A673 (cell line): Measurements from ENCODE around the gene USPL1. TPM values are rescaled to one million over a fixed set of nuclear protein-coding genes. Genes with fewer than 3 reads are reported as not detected.

Experiments
- BruUV-seq: library from RNA; stranded (reverse); fragments of 400-500 nt; replicated peaks from 2 replicates; lab custom pipeline; 2021; lab: Mats Ljungman, UMichigan
- CTCF ChIA-PET: fragments of 300-600 bp; sonication (Branson Sonifier 250); formaldehyde crosslinking; loops from one replicate; lab custom pipeline; 2022; ENCODE audit warnings: antibody characterized with exemption; lab: Charles Lee
- POLR2A ChIA-PET: fragments of 300-600 bp; sonication (Branson Sonifier 250); formaldehyde crosslinking; loops from one replicate; lab custom pipeline; 2022; ENCODE audit warnings: antibody characterized with exemption; ENCODE audit not compliant: low non-redundant PET; lab: Charles Lee
- DNase-seq: peaks from one replicate; pipeline ENCODE4 v3.0.0-alpha.2; 2015; ENCODE audit warnings: low spot score
- H3K27ac ChIP-seq: fragments of 200-600 bp; sonication (generic); 2 replicates; pipeline ENCODE4 v1.5.1; 2016; ENCODE audit warnings: mixed run types, low read depth, mild to moderate bottlenecking, mixed read lengths, antibody characterized with exemption, low read length; ENCODE audit not compliant: poor library complexity, severe bottlenecking
- H3K27me3 ChIP-seq: fragments of 200-600 bp; sonication (generic); replicated peaks from 2 replicates; pipeline ENCODE4 v1.6.1; 2017; ENCODE audit warnings: mixed run types, low read depth, mild to moderate bottlenecking, mixed read lengths, antibody characterized with exemption, low read length; ENCODE audit not compliant: insufficient read depth, poor library complexity
- H3K36me3 ChIP-seq: fragments of 200-600 bp; sonication (generic); 2 replicates; pipeline ENCODE4 v1.6.1; 2016; ENCODE audit warnings: mixed run types, mild to moderate bottlenecking, mixed read lengths, antibody characterized with exemption, low read length; ENCODE audit not compliant: insufficient read depth, poor library complexity, severe bottlenecking
- H3K4me1 ChIP-seq: fragments of 200-600 bp; sonication (generic); 2 replicates; pipeline ENCODE4 v1.6.1; 2017; ENCODE audit warnings: mixed run types, mild to moderate bottlenecking, mixed read lengths, antibody characterized with exemption, low read length; ENCODE audit not compliant: insufficient read depth, poor library complexity, severe bottlenecking
- H3K4me3 ChIP-seq: fragments of 200-600 bp; sonication (generic); 2 replicates; pipeline ENCODE4 v1.5.1; 2016; ENCODE audit warnings: low read depth, mixed run types, mild to moderate bottlenecking, mixed read lengths, low read length; ENCODE audit not compliant: poor library complexity, severe bottlenecking
- H3K9me3 ChIP-seq: fragments of 200-600 bp; sonication (generic); 2 replicates; pipeline ENCODE4 v1.6.1; 2016; ENCODE audit warnings: mixed run types, low read depth, mild to moderate bottlenecking, mixed read lengths, antibody characterized with exemption, low read length; ENCODE audit not compliant: poor library complexity, severe bottlenecking
- EZH2 ChIP-seq: fragments of 200-600 bp; sonication (generic); IDR thresholded peaks from 2 replicates; pipeline ENCODE4 v1.6.1; 2017; ENCODE audit warnings: borderline replicate concordance, low read depth, mild to moderate bottlenecking, mixed read lengths, antibody characterized with exemption, low read length; ENCODE audit not compliant: poor library complexity, severe bottlenecking
- intact Hi-C: fragments of 100-400 bp; cut with micrococcal nuclease; formaldehyde crosslinking; loops from one replicate; pipeline ENCODE4 v1.10.0; 2022; ENCODE audit not compliant: unreplicated experiment
- total RNA-seq: library from RNA; stranded (reverse); gene quantifications from 2 replicates; pipeline ENCODE4 v1.2.3, GENCODE V29; 2021
- TF ChIP-seq, protein P1 (sequence below): fragments of 300-800, 200-600 bp; sonication (generic); conservative IDR thresholded peaks from 2 replicates; pipeline ENCODE4 v1.5.1; 2017; ENCODE audit warnings: low read depth, mild to moderate bottlenecking, antibody characterized with exemption, low read length, moderate library complexity, mixed read lengths

The USPL1 gene
- total RNA-seq, 1 experiment from 2014 or later: 28.5 TPM

DNA sequence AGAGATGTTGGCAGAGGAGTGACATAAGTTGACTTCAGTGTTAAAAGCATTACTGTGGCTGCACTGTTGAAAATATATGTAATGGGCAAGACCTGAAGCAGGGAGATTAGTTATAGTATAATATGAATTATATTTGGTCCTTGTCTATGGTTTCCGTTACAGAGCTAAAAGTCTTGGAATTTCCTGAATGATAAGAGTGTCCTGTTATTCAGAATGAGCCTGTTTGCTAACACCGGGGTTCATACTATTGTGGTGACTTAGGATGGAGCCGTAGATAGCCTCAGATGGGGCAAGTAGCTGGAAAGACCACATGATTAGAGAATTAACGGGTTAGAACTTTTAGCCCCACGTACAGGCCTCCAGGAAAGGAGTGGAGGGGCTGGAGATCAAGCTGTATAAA, 5.7 kb downstream of the USPL1 start:
- ChIA-PET CTCF (no interaction called here), POLR2A (no interaction called here)
- no peaks in the 10 kb centered on the region for H3K9me3 ChIP-seq
- no TSS peak for BruUV-seq
- no peak for DNase-seq
- no peak overlapping the region for H3K27ac ChIP-seq
- peaks cover 12% of the 10 kb centered on the region for H3K4me1 ChIP-seq
- intact Hi-C loops: no loop called here
- H3K4me3 ChIP-seq: no peak overlapping the region
- no peaks in the 10 kb centered on the region for H3K27me3 ChIP-seq
- H3K36me3 ChIP-seq: peaks cover 25% of the 10 kb centered on the region
- TF ChIP-seq, protein P1, sequence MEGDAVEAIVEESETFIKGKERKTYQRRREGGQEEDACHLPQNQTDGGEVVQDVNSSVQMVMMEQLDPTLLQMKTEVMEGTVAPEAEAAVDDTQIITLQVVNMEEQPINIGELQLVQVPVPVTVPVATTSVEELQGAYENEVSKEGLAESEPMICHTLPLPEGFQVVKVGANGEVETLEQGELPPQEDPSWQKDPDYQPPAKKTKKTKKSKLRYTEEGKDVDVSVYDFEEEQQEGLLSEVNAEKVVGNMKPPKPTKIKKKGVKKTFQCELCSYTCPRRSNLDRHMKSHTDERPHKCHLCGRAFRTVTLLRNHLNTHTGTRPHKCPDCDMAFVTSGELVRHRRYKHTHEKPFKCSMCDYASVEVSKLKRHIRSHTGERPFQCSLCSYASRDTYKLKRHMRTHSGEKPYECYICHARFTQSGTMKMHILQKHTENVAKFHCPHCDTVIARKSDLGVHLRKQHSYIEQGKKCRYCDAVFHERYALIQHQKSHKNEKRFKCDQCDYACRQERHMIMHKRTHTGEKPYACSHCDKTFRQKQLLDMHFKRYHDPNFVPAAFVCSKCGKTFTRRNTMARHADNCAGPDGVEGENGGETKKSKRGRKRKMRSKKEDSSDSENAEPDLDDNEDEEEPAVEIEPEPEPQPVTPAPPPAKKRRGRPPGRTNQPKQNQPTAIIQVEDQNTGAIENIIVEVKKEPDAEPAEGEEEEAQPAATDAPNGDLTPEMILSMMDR: no peak

DNA sequence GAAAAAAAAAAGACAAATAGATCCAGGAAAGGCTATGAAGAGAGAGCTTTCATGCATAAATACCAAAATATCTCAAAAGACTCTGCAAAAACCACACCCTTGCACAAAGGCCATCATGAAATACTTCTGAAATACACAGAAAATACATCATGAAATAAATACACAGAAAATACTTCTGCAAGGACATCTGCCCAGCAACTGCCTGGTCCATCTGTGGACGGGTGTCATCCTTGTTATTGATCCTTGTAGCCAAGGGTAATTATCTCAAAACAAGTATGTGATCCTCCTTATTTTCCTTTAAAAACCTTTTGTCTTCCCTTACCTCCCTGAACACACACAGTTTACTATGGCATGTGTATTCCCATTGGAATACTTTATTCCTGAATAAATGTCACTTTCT, 6.9 kb downstream of the USPL1 start:
- intact Hi-C loops: no loop called here
- Histone ChIP-seq H3K36me3 (peaks cover 28% of the 10 kb centered on the region), H3K9me3 (no peaks in the 10 kb centered on the region), H3K4me1 (peaks cover 7% of the 10 kb centered on the region), H3K4me3 (no peak overlapping the region), H3K27ac (no peak overlapping the region), H3K27me3 (no peaks in the 10 kb centered on the region)
- no TSS peak for BruUV-seq
- TF ChIP-seq, protein P1: no peak
- no peak for TF ChIP-seq EZH2
- ChIA-PET POLR2A (interaction anchor here (0.7 kb wide), 1 partner anchor 58 kb away, joined by 8 read pairs; no protein-coding TSS in a partner anchor), CTCF (no interaction called here)
- DNase-seq: no peak

DNA sequence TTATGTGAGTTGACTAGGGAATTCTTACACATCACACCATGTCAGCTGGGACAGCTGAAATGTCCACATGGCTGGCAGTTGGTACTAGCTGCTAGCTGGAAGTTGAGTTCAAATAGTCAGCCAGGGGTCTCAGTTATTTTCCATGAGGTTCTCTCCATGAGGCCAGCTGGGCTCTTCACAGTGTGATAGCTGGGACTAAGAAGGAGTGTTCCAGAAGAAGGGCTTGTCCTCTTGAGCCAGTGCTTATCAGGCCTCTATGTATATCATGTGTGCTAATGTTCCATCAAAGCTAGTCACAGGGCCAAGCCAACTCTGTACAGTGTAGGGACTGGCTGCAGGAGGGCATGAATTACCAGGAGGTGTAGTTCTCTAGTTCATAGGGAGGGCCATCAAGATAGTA, 11.8 kb downstream of the USPL1 start:
- intact Hi-C loops: no loop called here
- H3K4me1 ChIP-seq: peaks cover 5% of the 10 kb centered on the region
- peaks cover 4% of the 10 kb centered on the region for H3K9me3 ChIP-seq
- CTCF ChIA-PET: no interaction called here
- POLR2A ChIA-PET: interaction anchor here (0.7 kb wide), 1 partner anchor 12 kb away, joined by 5 read pairs; no protein-coding TSS in a partner anchor
- no peak overlapping the region for H3K27ac ChIP-seq
- BruUV-seq: no TSS peak
- H3K27me3 ChIP-seq: no peaks in the 10 kb centered on the region
- no peak for DNase-seq
- TF ChIP-seq, protein P1: no peak
- no peak for TF ChIP-seq EZH2
- peaks cover 48% of the 10 kb centered on the region for H3K36me3 ChIP-seq
- no peak overlapping the region for H3K4me3 ChIP-seq
